Osteoblast (primary cell): Measurements from ENCODE around the gene MACROD2. TPM values are rescaled to one million over a fixed set of nuclear protein-coding genes. Genes with fewer than 3 reads are reported as not detected.

Experiments
- DNase-seq: peaks from one replicate; pipeline ENCODE4 v3.0.0; 2011; ENCODE audit warnings: low spot score, mixed read lengths; ENCODE audit not compliant: insufficient read length; ENCODE audit errors: missing footprints
- H2AFZ ChIP-seq: 2 replicates; pipeline ENCODE4 v1.6.0; 2011; ENCODE audit warnings: mild to moderate bottlenecking, low read length
- H3K27ac ChIP-seq: 2 replicates; pipeline ENCODE4 v1.5.1; 2011; ENCODE audit warnings: mild to moderate bottlenecking, low read depth, low read length, moderate library complexity
- H3K27me3 ChIP-seq: 2 replicates; pipeline ENCODE4 v1.6.0; 2012; ENCODE audit warnings: mild to moderate bottlenecking, control low read depth, inconsistent platforms, low read length, moderate library complexity; ENCODE audit not compliant: insufficient read depth
- H3K36me3 ChIP-seq: 2 replicates; pipeline ENCODE4 v1.5.1; 2011; ENCODE audit warnings: mild to moderate bottlenecking, low read length, control low read depth, moderate library complexity; ENCODE audit not compliant: insufficient read depth
- H3K4me1 ChIP-seq: 2 replicates; pipeline ENCODE4 v1.5.1; 2011; ENCODE audit warnings: mild to moderate bottlenecking, low read length, control low read depth, moderate library complexity; ENCODE audit not compliant: insufficient read depth
- H3K4me2 ChIP-seq: 2 replicates; pipeline ENCODE4 v1.6.0; 2011; ENCODE audit warnings: mild to moderate bottlenecking, low read length; ENCODE audit not compliant: insufficient read depth
- H3K4me3 ChIP-seq: fragments of 200-600 bp; sonication (generic); 3 replicates; pipeline ENCODE4 v1.5.1; 2012; ENCODE audit warnings: mild to moderate bottlenecking, low read length, inconsistent platforms; ENCODE audit not compliant: insufficient read depth
- H3K79me2 ChIP-seq: 2 replicates; pipeline ENCODE4 v1.6.0; 2012; ENCODE audit warnings: mild to moderate bottlenecking, low read length, control low read depth, inconsistent platforms; ENCODE audit not compliant: insufficient read depth
- H3K9me3 ChIP-seq: 2 replicates; pipeline ENCODE4 v1.5.1; 2011; ENCODE audit warnings: low read depth, low read length, control low read depth
- H4K20me1 ChIP-seq: 2 replicates; pipeline ENCODE4 v1.6.0; 2012; ENCODE audit warnings: mild to moderate bottlenecking, low read length, control low read depth; ENCODE audit not compliant: insufficient read depth
- CTCF ChIP-seq: IDR thresholded peaks from 2 replicates; pipeline ENCODE4 v1.5.1; 2011; ENCODE audit warnings: mild to moderate bottlenecking, low read depth, low read length, moderate library complexity; ENCODE audit errors: extremely low read depth
- total RNA-seq: library from RNA; depleted of rRNA; stranded (reverse); fragments of >200 nt; gene quantifications from 2 replicates; pipeline ENCODE4 v1.2.3, GENCODE V29; 2012

The MACROD2 gene
- total RNA-seq, 1 donor: 4.0 TPM

- Histone ChIP-seq H3K9me3 (no peaks in the 10 kb centered on the region), H3K79me2 (no peaks in the 10 kb centered on the region), H3K36me3 (no peaks in the 10 kb centered on the region), H3K4me3 (no peak overlapping the region), H3K27me3 (no peaks in the 10 kb centered on the region), H3K4me1 (no peaks in the 10 kb centered on the region), H2AFZ (no peak overlapping the region), H3K27ac (no peak overlapping the region), H3K4me2 (no peak overlapping the region), H4K20me1 (no peaks in the 10 kb centered on the region)
- no peak for DNase-seq
- TF ChIP-seq CTCF: no peak
These were observed 1460.0 kb downstream of the MACROD2 start for GRCh38 chr20:15455279-15455678.

GRCh38 chr20:15461938-15462337 is 1466.6 kb downstream of the MACROD2 start:
- Histone ChIP-seq H3K36me3 (no peaks in the 10 kb centered on the region), H3K27me3 (no peaks in the 10 kb centered on the region), H3K4me3 (no peak overlapping the region), H3K4me2 (no peak overlapping the region), H2AFZ (no peak overlapping the region), H3K4me1 (no peaks in the 10 kb centered on the region), H3K79me2 (no peaks in the 10 kb centered on the region), H3K27ac (no peak overlapping the region), H3K9me3 (peaks cover 2% of the 10 kb centered on the region), H4K20me1 (no peaks in the 10 kb centered on the region)
- DNase-seq: no peak
- TF ChIP-seq CTCF: no peak

GRCh38 chr20:15475483-15475882 is 1480.2 kb downstream of the MACROD2 start:
- no peak overlapping the region for H2AFZ ChIP-seq
- H3K36me3 ChIP-seq: no peaks in the 10 kb centered on the region
- no peaks in the 10 kb centered on the region for H3K4me1 ChIP-seq
- H3K27me3 ChIP-seq: no peaks in the 10 kb centered on the region
- H3K4me2 ChIP-seq: no peak overlapping the region
- H3K4me3 ChIP-seq: no peak overlapping the region
- DNase-seq: no peak
- no peak overlapping the region for H3K27ac ChIP-seq
- no peaks in the 10 kb centered on the region for H3K9me3 ChIP-seq
- H4K20me1 ChIP-seq: no peaks in the 10 kb centered on the region
- TF ChIP-seq CTCF: no peak
- H3K79me2 ChIP-seq: no peaks in the 10 kb centered on the region

- no peaks in the 10 kb centered on the region for H3K27me3 ChIP-seq
- no peak for TF ChIP-seq CTCF
- no peaks in the 10 kb centered on the region for H3K4me1 ChIP-seq
- H3K9me3 ChIP-seq: no peaks in the 10 kb centered on the region
- no peaks in the 10 kb centered on the region for H3K79me2 ChIP-seq
- H3K36me3 ChIP-seq: no peaks in the 10 kb centered on the region
- H3K4me3 ChIP-seq: no peak overlapping the region
- H2AFZ ChIP-seq: no peak overlapping the region
- H3K27ac ChIP-seq: no peak overlapping the region
- H4K20me1 ChIP-seq: no peaks in the 10 kb centered on the region
- no peak for DNase-seq
- H3K4me2 ChIP-seq: no peak overlapping the region
These were observed 1480.9 kb downstream of the MACROD2 start for GRCh38 chr20:15476186-15476585.
